ENCODE measurements around the gene FOXR1.

Gene FOXR1

DNA sequence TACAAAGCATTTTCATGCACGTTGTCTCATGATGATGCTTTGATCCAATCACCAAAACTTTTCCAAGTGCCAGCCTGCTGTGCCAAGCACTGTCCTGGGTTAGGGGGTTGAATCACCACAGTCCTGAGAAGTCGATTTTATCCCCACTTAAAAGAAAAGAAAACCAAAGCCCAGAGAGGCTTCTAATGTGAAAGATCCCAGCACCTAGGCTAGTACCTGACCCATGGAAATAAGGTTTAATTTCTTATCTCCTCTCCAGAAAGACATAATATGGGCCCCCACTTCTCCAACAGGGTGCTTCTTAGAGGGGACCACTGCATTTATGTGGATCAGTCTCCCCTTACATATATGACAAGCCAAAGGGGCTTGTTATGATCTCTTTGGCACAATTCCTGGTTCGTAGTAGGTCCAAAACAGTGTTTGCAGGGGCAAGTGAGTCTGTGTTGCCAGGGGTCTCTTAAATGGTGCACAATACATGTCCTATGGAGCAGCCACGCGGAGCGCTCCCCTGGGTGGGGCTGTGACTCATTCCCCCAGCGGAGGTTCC lies 43.9 kb upstream of the FOXR1 start:
- peaks cover 61% of the 10 kb centered on the region for H3K4me1 Mint-ChIP-seq
- H3K27me3 Mint-ChIP-seq (ENCODE audit: low read depth, poor library complexity) = peaks cover 8% of the 10 kb centered on the region
- H3K36me3 Mint-ChIP-seq (ENCODE audit: low read depth) = no peaks in the 10 kb centered on the region
- no peak for TF ChIP-seq CTCF (IDR thresholded peaks at IDR 0.05)
- DNase-seq = no peak
- no peaks in the 10 kb centered on the region for H3K9me3 Mint-ChIP-seq
- H3K4me3 Mint-ChIP-seq = peak overlapping the region; percentile 91
- peak overlapping the region; percentile 97 for H3K27ac Mint-ChIP-seq

- H3K9me3 Mint-ChIP-seq = no peaks in the 10 kb centered on the region
- peaks cover 11% of the 10 kb centered on the region for H3K27me3 Mint-ChIP-seq (ENCODE audit: low read depth, poor library complexity)
Observed at GRCh38 chr11:118928101-118928869, 43.3 kb upstream of the FOXR1 start.

DNA sequence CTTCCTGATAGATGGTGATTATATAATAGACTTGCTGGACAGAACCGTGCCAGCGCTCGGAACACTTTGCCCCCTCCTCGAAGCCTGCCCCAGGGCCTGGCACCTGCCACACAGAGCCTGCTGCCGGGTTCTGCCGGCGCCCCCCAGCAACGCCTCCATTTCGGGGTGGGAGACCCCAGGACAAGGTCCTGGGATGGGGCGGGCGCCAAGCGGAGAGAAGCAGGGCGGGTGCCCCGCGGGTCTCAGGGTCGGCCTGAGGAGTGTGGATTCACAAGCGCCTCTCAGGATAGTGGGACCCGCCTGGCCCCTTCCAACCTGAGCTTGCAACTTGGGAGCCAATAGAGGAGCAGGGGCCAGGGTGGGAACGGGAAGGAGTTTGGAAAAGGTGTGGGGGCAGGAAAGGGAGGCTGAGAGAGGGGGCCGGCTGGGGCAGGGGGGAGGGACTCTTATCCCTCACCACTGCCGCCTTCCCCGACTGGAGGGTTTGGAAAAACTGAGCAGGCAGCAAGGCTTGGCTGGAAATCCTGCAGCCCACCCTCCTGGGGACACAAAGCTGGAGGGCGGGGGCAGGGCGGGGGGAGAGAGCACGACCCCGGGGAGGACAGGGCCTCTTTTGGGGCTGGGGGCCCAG lies 42.6 kb upstream of the FOXR1 start:
- peaks cover 11% of the 10 kb centered on the region for H3K27me3 Mint-ChIP-seq (ENCODE audit: low read depth, poor library complexity)
- H3K27ac Mint-ChIP-seq = peak overlapping the region; percentile 97
- H3K9me3 Mint-ChIP-seq = no peaks in the 10 kb centered on the region
- DNase-seq = peak; percentile 67
- peak overlapping the region; percentile 91 for H3K4me3 Mint-ChIP-seq
- H3K4me1 Mint-ChIP-seq = peaks cover 55% of the 10 kb centered on the region
- no peak for TF ChIP-seq CTCF (IDR thresholded peaks at IDR 0.05)
- H3K36me3 Mint-ChIP-seq (ENCODE audit: low read depth) = no peaks in the 10 kb centered on the region

More at GRCh38 chr11:118928101-118928869, 43.3 kb upstream of the FOXR1 start:
- Mint-ChIP-seq H3K4me3 (peak overlapping the region; percentile 91), H3K36me3 (ENCODE audit: low read depth) (no peaks in the 10 kb centered on the region), H3K27ac (peak overlapping the region; percentile 97), H3K4me1 (peaks cover 56% of the 10 kb centered on the region)
- peak; percentile 94 for DNase-seq
- peak; percentile 81 for TF ChIP-seq CTCF (IDR thresholded peaks at IDR 0.05)

DNA sequence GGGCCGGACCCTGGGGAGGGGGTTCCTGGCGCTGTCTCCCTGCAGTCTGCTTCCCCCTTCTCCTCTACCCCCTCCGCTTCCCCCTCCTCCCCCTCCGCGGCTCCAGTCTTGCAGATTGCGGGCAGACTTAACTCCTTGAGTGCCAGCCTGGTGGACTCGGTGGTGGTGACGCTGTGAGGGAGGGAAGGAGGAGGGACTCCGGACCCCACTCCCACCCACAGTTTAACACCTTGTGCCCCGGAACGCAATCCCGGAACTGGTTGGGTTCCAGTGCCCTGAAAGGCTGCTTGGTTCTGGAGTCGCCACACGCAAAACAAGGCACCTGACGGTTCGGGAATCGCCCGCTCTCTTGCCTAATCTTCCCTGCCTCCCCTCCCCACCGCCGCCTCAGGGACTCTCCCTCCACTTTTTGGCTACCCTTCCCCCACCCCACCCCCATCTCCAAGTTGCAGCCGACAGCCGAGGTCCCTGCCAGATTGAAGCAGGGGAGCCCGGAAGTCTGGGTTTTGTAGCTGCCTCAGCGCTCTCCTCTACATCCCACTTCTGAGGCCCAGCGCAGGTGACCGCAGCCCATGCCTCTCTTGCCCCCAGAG lies 42.0 kb upstream of the FOXR1 start:
- no peaks in the 10 kb centered on the region for H3K36me3 Mint-ChIP-seq (ENCODE audit: low read depth)

GRCh38 chr11:118930094-118930712 lies 41.4 kb upstream of the FOXR1 start:
- no peaks in the 10 kb centered on the region for H3K9me3 Mint-ChIP-seq
- peak overlapping the region; percentile 91 for H3K4me3 Mint-ChIP-seq
- peaks cover 15% of the 10 kb centered on the region for H3K27me3 Mint-ChIP-seq (ENCODE audit: low read depth, poor library complexity)
- TF ChIP-seq CTCF (IDR thresholded peaks at IDR 0.05) = peak; percentile 87
- no peaks in the 10 kb centered on the region for H3K36me3 Mint-ChIP-seq (ENCODE audit: low read depth)
- peak; percentile 89 for DNase-seq
- peak overlapping the region; percentile 64 for H3K27ac Mint-ChIP-seq
- H3K4me1 Mint-ChIP-seq = peaks cover 47% of the 10 kb centered on the region

More for the DNA sequence above, 42.0 kb upstream of the FOXR1 start:
- H3K27me3 Mint-ChIP-seq (ENCODE audit: low read depth, poor library complexity) = peaks cover 11% of the 10 kb centered on the region
- DNase-seq = peak; percentile 84
- peaks cover 48% of the 10 kb centered on the region for H3K4me1 Mint-ChIP-seq
- peak overlapping the region; percentile 64 for H3K27ac Mint-ChIP-seq
- TF ChIP-seq CTCF (IDR thresholded peaks at IDR 0.05) = no peak
- peak overlapping the region; percentile 91 for H3K4me3 Mint-ChIP-seq
- no peaks in the 10 kb centered on the region for H3K9me3 Mint-ChIP-seq
